GM12878 (cell line): ENCODE data around the gene UBXN6. TPM values are rescaled to one million over a fixed set of nuclear protein-coding genes. Genes with fewer than 3 reads are reported as not detected.

Experiments used
- BRCA1 ChIP-seq: IDR thresholded peaks from 2 replicates; pipeline ENCODE4 v1.6.1; 2011; ENCODE audit warnings: low read depth, low read length, improper control_type of control experiment
- CBX5 ChIP-seq: sonication (generic); IDR thresholded peaks from 2 replicates; pipeline ENCODE4 v1.6.1; 2016; ENCODE audit warnings: low read depth, moderate library complexity, mild to moderate bottlenecking, inconsistent platforms
- E2F8 ChIP-seq: fragments of 450-650 bp; IDR thresholded peaks from 2 replicates; pipeline ENCODE4 v1.6.1; 2018; ENCODE audit warnings: mild to moderate bottlenecking, low read depth, moderate library complexity; ENCODE audit not compliant: partially characterized antibody
- FOS ChIP-seq: IDR thresholded peaks from 3 replicates; pipeline ENCODE4 v1.6.1; 2011; ENCODE audit warnings: borderline replicate concordance; ENCODE audit not compliant: insufficient read length; ENCODE audit errors: extremely low read depth
- FOXK2 ChIP-seq: fragments of 450-650 bp; IDR thresholded peaks from 2 replicates; pipeline ENCODE4 v1.6.1; 2017; ENCODE audit warnings: mild to moderate bottlenecking, moderate library complexity
- HCFC1 ChIP-seq: fragments of 150-350 bp; IDR thresholded peaks from 2 replicates; pipeline ENCODE4 v1.6.1; 2014; ENCODE audit warnings: low read length
- HSF1 ChIP-seq: fragments of 150-350 bp; IDR thresholded peaks from 2 replicates; pipeline ENCODE4 v1.6.1; 2014; ENCODE audit warnings: mild to moderate bottlenecking, low read depth, low read length
- IRF3 ChIP-seq: fragments of 450-650 bp; IDR thresholded peaks from 2 replicates; pipeline ENCODE4 v1.6.1; 2014; ENCODE audit warnings: mild to moderate bottlenecking
- MAX ChIP-seq: IDR thresholded peaks from 2 replicates; pipeline ENCODE4 v1.6.1; 2012; ENCODE audit warnings: low read depth, low read length, improper control_type of control experiment
- MXI1 ChIP-seq: fragments of 150-350 bp; IDR thresholded peaks from 2 replicates; pipeline ENCODE4 v1.6.1; 2011; ENCODE audit warnings: low read depth, mild to moderate bottlenecking, inconsistent platforms, low read length, improper control_type of control experiment
- NR2F1 ChIP-seq: fragments of 450-650 bp; conservative IDR thresholded peaks from 2 replicates; pipeline ENCODE4 v1.6.1; 2017; ENCODE audit warnings: mild to moderate bottlenecking
- PAX5 ChIP-seq: IDR thresholded peaks from 2 replicates; pipeline ENCODE4 v1.6.1; 2011; ENCODE audit warnings: low read depth, low read length, borderline replicate concordance
- RFX5 ChIP-seq: IDR thresholded peaks from 2 replicates; pipeline ENCODE4 v1.6.1; 2011; ENCODE audit warnings: low read depth, low read length, improper control_type of control experiment
- SIX5 ChIP-seq: IDR thresholded peaks from 2 replicates; pipeline ENCODE4 v1.6.1; 2011; ENCODE audit warnings: mild to moderate bottlenecking, low read depth, low read length, moderate library complexity; ENCODE audit not compliant: severe bottlenecking
- SKIL ChIP-seq: fragments of 450-650 bp; IDR thresholded peaks from 2 replicates; pipeline ENCODE4 v1.6.1; 2017; ENCODE audit warnings: mild to moderate bottlenecking, low read depth, inconsistent platforms; ENCODE audit not compliant: poor library complexity, severe bottlenecking
- SREBF2 ChIP-seq: IDR thresholded peaks from 2 replicates; pipeline ENCODE4 v1.6.1; 2012; ENCODE audit warnings: mild to moderate bottlenecking, low read length
- TARDBP ChIP-seq: IDR thresholded peaks from 2 replicates; pipeline ENCODE4 v1.6.1; 2016; ENCODE audit warnings: borderline replicate concordance
- YY1 ChIP-seq: IDR thresholded peaks from 2 replicates; pipeline ENCODE4 v1.6.1; 2011; ENCODE audit warnings: low read depth, mild to moderate bottlenecking, low read length
- ZZZ3 ChIP-seq: IDR thresholded peaks from 2 replicates; pipeline ENCODE4 v1.6.1; 2011; ENCODE audit warnings: low read depth; ENCODE audit not compliant: control insufficient read depth, insufficient read length
- polyA plus RNA-seq, 11 experiments: library from polyadenylated mRNA; depleted of rRNA in 4 of 11; unstranded in 6 of 11; stranded (reverse) in 5 of 11; fragments of >200 nt; fragmentation: Nextera tagmentation in 4 of 11; fragmentation: Illumina TruSeq in 1 of 11; extraction: Ambion mirVana in 4 of 11; extraction: Trizol in 1 of 11; gene quantifications; 1 replicate in 1 of 11; 2 replicates in 10 of 11; pipeline versions ENCODE4 v1.2.1 to v1.2.3, GENCODE V29; 2011 to 2016; ENCODE audit warnings: inconsistent platforms in 2 of 11, missing spikeins in 2 of 11, low read depth in 1 of 11
- total RNA-seq, 4 experiments: library from RNA; depleted of rRNA in 3 of 4; stranded (reverse); fragments of >200 nt in 3 of 4; fragmentation: Illumina TruSeq in 1 of 4; extraction: Trizol in 1 of 4; gene quantifications; 2 replicates each; pipeline versions ENCODE4 v1.2.1 to v1.2.3, GENCODE V29; 2013 to 2021

Gene UBXN6
- total and polyA plus RNA-seq, 10 of the 15 experiments (the other 5 are each of a cell fraction or from before 2014, with no cell fraction given): 0.47 to 50.8 (median 13.0) TPM

- TF ChIP-seq MAX (peak; percentile 42; the same call in 1 of the 2 replicates), BRCA1 (no peak), SKIL (no peak), IRF3 (0 out of 2 replicates have a peak, but pooled peaks have one; percentile 32), YY1 (peak; percentile 87), SREBF2 (no peak), HCFC1 (peak; percentile 74), CBX5 (no peak), NR2F1 (peak; percentile 50), SIX5 (peak; percentile 24), FOXK2 (no peak), PAX5 (no peak), FOS (no peak), ZZZ3 (no peak), TARDBP (0 out of 2 replicates have a peak, but pooled peaks have one; percentile 29), RFX5 (no peak), HSF1 (0 out of 2 replicates have a peak, but pooled peaks have one; percentile 15), MXI1 (no peak), E2F8 (peak; percentile 55)
Measured at GRCh38 chr19:4400135-4400936, 57.3 kb downstream of the UBXN6 start, which contains the start of gene SH3GL1 (continued).
